Glomerular visceral epithelial cell (primary cell): ENCODE measurements around the gene ENO2.
"Not testable (repeated sequence)": the region's sequence is repeated elsewhere in the genome, so short reads cannot be mapped to it uniquely, and the experiment has no call there.

Experiments
- DNase-seq: peaks from one replicate; pipeline ENCODE4 v3.0.0-alpha.2; 2016; ENCODE audit errors: extremely low spot score

The ENO2 gene

GRCh38 chr12:6886206-6886999 is 28.0 kb upstream of the ENO2 start:
- not testable (repeated sequence) for DNase-seq

- DNase-seq, result no peak
Observed at GRCh38 chr12:6887460-6887859, 26.9 kb upstream of the ENO2 start.

- DNase-seq, result no peak
Observed at GRCh38 chr12:6888360-6888759, 26.0 kb upstream of the ENO2 start.

GRCh38 chr12:6888794-6889193 is 25.6 kb upstream of the ENO2 start:
- not testable (repeated sequence) for DNase-seq

GRCh38 chr12:6889775-6890573 is 24.4 kb upstream of the ENO2 start:
- not testable (repeated sequence) for DNase-seq

- peak; percentile 97 for DNase-seq
Observed at GRCh38 chr12:6890789-6891645, 23.4 kb upstream of the ENO2 start.

- DNase-seq, result no peak
Observed at GRCh38 chr12:6891646-6892001, 22.8 kb upstream of the ENO2 start.

GRCh38 chr12:6892683-6893082 is 21.7 kb upstream of the ENO2 start:
- not testable (repeated sequence) for DNase-seq

- DNase-seq, result no peak
Observed at GRCh38 chr12:6894321-6894720, 20.1 kb upstream of the ENO2 start.

- no peak for DNase-seq
Observed at GRCh38 chr12:6896846-6897435, 17.4 kb upstream of the ENO2 start.

- no peak for DNase-seq
Observed at GRCh38 chr12:6899427-6899826, 15.0 kb upstream of the ENO2 start.

GRCh38 chr12:6899837-6900519 is 14.4 kb upstream of the ENO2 start:
- no peak for DNase-seq

GRCh38 chr12:6902448-6902847 is 11.9 kb upstream of the ENO2 start:
- DNase-seq, result no peak

- peak; percentile 32 for DNase-seq
Observed at GRCh38 chr12:6903722-6904121, 10.7 kb upstream of the ENO2 start.

- DNase-seq, result peak; percentile 93
Observed at GRCh38 chr12:6904280-6905276, 9.8 kb upstream of the ENO2 start, which contains the start of gene LRRC23. Gene LRRC23 (plus strand): TSS chr12:6904822. CDS start chr12:6905634, 812 bp downstream.

- no peak for DNase-seq
Observed at GRCh38 chr12:6905414-6906040, 8.9 kb upstream of the ENO2 start.

GRCh38 chr12:6908141-6908540 is 6.2 kb upstream of the ENO2 start:
- DNase-seq, result not testable (repeated sequence)

- DNase-seq, result no peak
Observed at GRCh38 chr12:6909421-6910145, 4.8 kb upstream of the ENO2 start.
